Measurements from ENCODE around the gene OR10H5.

Gene OR10H5

DNA sequence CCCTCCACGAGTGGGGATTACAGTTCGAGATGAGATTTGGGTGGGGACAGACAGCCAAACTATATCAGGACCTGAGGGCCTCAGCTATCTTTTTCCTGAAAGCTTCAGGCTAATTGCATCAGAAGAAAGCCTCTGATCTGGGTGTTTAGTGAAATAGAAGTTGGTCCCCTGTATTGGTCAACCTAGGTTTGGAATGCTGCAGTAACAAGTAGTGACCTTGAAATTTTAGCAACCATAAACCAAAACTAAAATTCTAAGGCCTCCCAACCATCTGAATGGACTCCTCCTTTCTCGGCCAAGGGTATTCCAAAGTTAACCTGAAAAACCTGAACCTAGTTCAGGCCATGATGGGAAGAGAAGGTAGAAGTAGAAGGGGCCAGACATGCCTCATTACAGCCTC, 62.9 kb downstream of the OR10H5 start:
- no peak for DNase-seq

Data from activated CD8-positive, alpha-beta memory T cell treated with anti-CD3 and anti-CD28 coated beads, Interleukin-2, amount 50 U/mL, for 4 hours (primary cell).